ENCODE results near the gene DNAJC17. TPM values are rescaled to one million over a fixed set of nuclear protein-coding genes. Genes with fewer than 3 reads are reported as not detected.

The DNAJC17 gene
- total RNA-seq, 1 experiment from 2014 or later: 36.1 TPM

DNA sequence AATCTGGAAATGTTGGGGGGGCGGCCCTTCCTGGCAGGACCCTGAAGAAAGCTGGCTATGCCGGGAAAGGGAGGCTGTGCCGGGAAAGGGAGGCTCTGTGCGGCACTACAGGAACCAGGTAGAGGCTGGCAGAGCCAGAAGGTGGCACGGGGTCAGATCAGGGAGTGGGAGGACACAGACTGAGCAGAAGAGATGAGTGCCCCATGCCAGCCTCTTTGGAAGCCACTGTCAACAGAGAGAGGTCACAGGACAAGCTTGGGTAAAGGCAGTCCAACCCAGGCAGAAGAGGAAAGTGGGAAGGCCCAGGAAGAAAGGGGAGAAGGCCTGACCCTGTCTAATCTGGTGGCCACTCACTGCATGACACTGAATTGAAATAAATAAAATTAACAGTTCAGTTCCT lies 36.0 kb downstream of the DNAJC17 start:
- POLR2A ChIA-PET: no interaction called here
- H3K27ac ChIP-seq (ENCODE audit: low read depth, low read length): no peak overlapping the region

DNA sequence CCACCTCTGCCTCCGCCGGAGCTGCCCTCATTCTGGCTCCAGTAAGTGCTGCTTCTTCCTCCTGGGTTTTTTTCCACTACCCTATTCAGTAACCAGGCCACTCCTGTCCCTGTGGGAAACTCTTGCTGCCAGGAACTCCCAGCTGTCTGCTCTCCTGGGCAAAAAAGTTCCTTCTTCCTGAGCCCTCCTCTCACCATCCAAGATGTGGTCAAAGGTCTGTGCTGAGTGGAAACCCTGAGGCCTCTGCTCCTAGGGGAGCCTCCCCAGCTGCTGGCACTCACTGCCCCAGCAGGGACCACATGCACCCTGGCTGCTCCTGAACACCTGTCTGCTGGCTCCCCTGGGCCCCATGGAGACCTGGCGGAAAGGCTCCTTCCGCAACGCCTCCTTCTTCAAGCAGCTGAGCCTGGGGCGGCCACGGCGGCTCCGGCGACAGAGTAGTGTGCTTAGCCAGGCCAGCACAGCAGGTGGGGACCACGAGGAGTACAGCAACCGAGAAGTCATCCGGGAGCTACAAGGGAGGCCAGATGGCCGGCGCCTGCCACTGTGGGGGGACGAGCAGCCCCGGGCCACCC lies 37.0 kb downstream of the DNAJC17 start:
- no TSS peak for BruUV-seq (replicated peaks)
- CTCF ChIA-PET: interaction anchor here (1.2 kb wide), 1 partner anchor 122 kb away, joined by 3 read pairs; no protein-coding TSS in a partner anchor

More for the DNA sequence above, 36.0 kb downstream of the DNAJC17 start:
- peaks cover 3 to 38% of the 10 kb centered on the region in 2 experiments; a peak in 3 of 4 replicates for H3K4me1 ChIP-seq (ENCODE audit: control insufficient read depth in 1 of 2, insufficient read depth in 2 of 2, low read length in 2 of 2)
- CTCF ChIA-PET: no interaction called here
- peaks cover 4 to 9% of the 10 kb centered on the region in 2 experiments; a peak in 2 of 4 replicates for H3K36me3 ChIP-seq (ENCODE audit: control insufficient read depth in 1 of 2, insufficient read depth in 2 of 2, low read length in 2 of 2)
- no peaks in the 10 kb centered on the region for H4K20me1 ChIP-seq (ENCODE audit: insufficient read depth)
- no peak overlapping the region for H3K4me2 ChIP-seq (ENCODE audit: low read length)
- no peaks in the 10 kb centered on the region for H3K9me2 ChIP-seq (ENCODE audit: insufficient read depth)
- no peaks in the 10 kb centered on the region for H3K9me3 ChIP-seq (ENCODE audit: control insufficient read depth in 1 of 2, insufficient read depth in 1 of 2, low read depth in 1 of 2, low read length in 2 of 2)
- DNase-seq (ENCODE audit: low read depth, low spot score): no peak
- RAD21 ChIA-PET (ENCODE audit: low non-redundant PET in 1 of 2, low total read pairs in 2 of 2, uncharacterized antibody in 2 of 2, unreplicated experiment in 2 of 2): no interaction called here
- H3K9ac ChIP-seq (ENCODE audit: low read length): no peak overlapping the region
- TF ChIP-seq ZFX (IDR thresholded peaks at IDR 0.05): no peak
- no peak for ATAC-seq
- H3K27me3 ChIP-seq (ENCODE audit: insufficient read depth, low read length): no peaks in the 10 kb centered on the region
- no TSS peak for BruUV-seq (replicated peaks)
- intact Hi-C loops (cut with micrococcal nuclease): no loop called here
- no peak overlapping the region for H2AFZ ChIP-seq (ENCODE audit: low read depth, low read length, poor library complexity, severe bottlenecking)
- H3K79me2 ChIP-seq (ENCODE audit: insufficient read depth, low read length): no peaks in the 10 kb centered on the region
- no peak overlapping the region for H3K4me3 ChIP-seq (replicated peaks in 1 of 2; ENCODE audit: low read depth in 1 of 2, low read length in 2 of 2)

More for the DNA sequence above, 37.0 kb downstream of the DNAJC17 start:
- peak overlapping the region; percentile 52 for H3K4me2 ChIP-seq (ENCODE audit: low read length)
- H3K9ac ChIP-seq (ENCODE audit: low read length): peak overlapping the region; percentile 35
- intact Hi-C loops (cut with micrococcal nuclease): no loop called here
- no peaks in the 10 kb centered on the region for H3K9me3 ChIP-seq (ENCODE audit: control insufficient read depth in 1 of 2, insufficient read depth in 1 of 2, low read depth in 1 of 2, low read length in 2 of 2)
- peaks cover 0 to 9% of the 10 kb centered on the region in 2 experiments; a peak in 2 of 4 replicates for H3K36me3 ChIP-seq (ENCODE audit: control insufficient read depth in 1 of 2, insufficient read depth in 2 of 2, low read length in 2 of 2)
- H4K20me1 ChIP-seq (ENCODE audit: insufficient read depth): no peaks in the 10 kb centered on the region
- peak overlapping the region; percentile 49 for H3K27ac ChIP-seq (ENCODE audit: low read depth, low read length)
- peaks cover 10 to 48% of the 10 kb centered on the region in 2 experiments; a peak in 3 of 4 replicates for H3K4me1 ChIP-seq (ENCODE audit: control insufficient read depth in 1 of 2, insufficient read depth in 2 of 2, low read length in 2 of 2)
- no peaks in the 10 kb centered on the region for H3K27me3 ChIP-seq (ENCODE audit: insufficient read depth, low read length)
- H3K9me2 ChIP-seq (ENCODE audit: insufficient read depth): no peaks in the 10 kb centered on the region
- no peak for TF ChIP-seq CEBPB (IDR thresholded peaks at IDR 0.05; ENCODE audit: low read depth)
- TF ChIP-seq YY1 (IDR thresholded peaks at IDR 0.05; ENCODE audit: extremely low read depth, insufficient replicate concordance, low read depth, low read length): no peak
- no peak for TF ChIP-seq SIN3A (IDR thresholded peaks at IDR 0.05; ENCODE audit: low read depth)
- TF ChIP-seq POLR2AphosphoS5 (IDR thresholded peaks at IDR 0.05; ENCODE audit: low read depth, low read length): no peak
- no peak for TF ChIP-seq EZH2 (IDR thresholded peaks at IDR 0.05)
- no peak for TF ChIP-seq RAD21 (IDR thresholded peaks at IDR 0.05; ENCODE audit: low read depth)
- no peak for ATAC-seq
- H3K4me3 ChIP-seq (replicated peaks in 1 of 2; ENCODE audit: low read depth in 1 of 2, low read length in 2 of 2): no peak overlapping the region
- ChIA-PET POLR2A (interaction anchor here (1.6 kb wide), 1 partner anchor 76 kb away, joined by 4 read pairs; the partner anchor contains the start of gene RAD51), RAD21 (ENCODE audit: low non-redundant PET in 1 of 2, low total read pairs in 2 of 2, uncharacterized antibody in 2 of 2, unreplicated experiment in 2 of 2) (no interaction called here)
- no peaks in the 10 kb centered on the region for H3K79me2 ChIP-seq (ENCODE audit: insufficient read depth, low read length)
- no peak overlapping the region for H2AFZ ChIP-seq (ENCODE audit: low read depth, low read length, poor library complexity, severe bottlenecking)
- no peak for DNase-seq (ENCODE audit: low read depth, low spot score)

Measured in HCT116 (cell line).